GM23248 (cell line): Measurements from ENCODE around the gene MDM4.

Source experiments
- EZH2 ChIP-seq: fragments of 200-600 bp; sonication (generic); IDR thresholded peaks from 2 replicates; pipeline ENCODE4 v1.6.1; 2018; ENCODE audit warnings: antibody characterized with exemption, mild to moderate bottlenecking; ENCODE audit not compliant: insufficient read depth, poor library complexity, severe bottlenecking
- EZH2phosphoT487 ChIP-seq: fragments of 200-600 bp; sonication (generic); IDR thresholded peaks from 2 replicates; pipeline ENCODE4 v1.6.1; 2018; ENCODE audit warnings: antibody characterized with exemption, moderate library complexity, mild to moderate bottlenecking, low read depth; ENCODE audit not compliant: insufficient read depth

GRCh38 chr1:204498981-204499380, 17.2 kb upstream of the MDM4 start:
- TF ChIP-seq EZH2 (no peak), EZH2phosphoT487 (no peak)
